Mesenchymal stem cell (in vitro differentiated cells and primary cell): Measurements from ENCODE around the gene CWF19L1.
"Not testable (repeated sequence)": the region's sequence is repeated elsewhere in the genome, so short reads cannot be mapped to it uniquely, and the experiment has no call there.

Source experiments
- DNase-seq: peaks from one replicate; pipeline ENCODE4 v3.0.0-alpha.2; 2013
- H2AFZ ChIP-seq: one replicate; pipeline ENCODE4 v1.6.1; 2013; ENCODE audit warnings: low read depth, mild to moderate bottlenecking, control low read depth, inconsistent platforms, low read length, moderate library complexity
- H2AK5ac ChIP-seq: 2 replicates; pipeline ENCODE4 v1.6.1; 2013; ENCODE audit warnings: low read length, moderate library complexity, mild to moderate bottlenecking, inconsistent platforms; ENCODE audit not compliant: severe bottlenecking
- H2BK120ac ChIP-seq: one replicate; pipeline ENCODE4 v1.6.1; 2013; ENCODE audit warnings: low read depth, mild to moderate bottlenecking, inconsistent platforms, low read length, moderate library complexity
- H2BK12ac ChIP-seq, 2 experiments: one replicate each; pipeline ENCODE4 v1.6.1; 2013; ENCODE audit warnings: inconsistent platforms in 2 of 2, low read length in 2 of 2, mild to moderate bottlenecking in 2 of 2, moderate library complexity in 2 of 2, control low read depth in 1 of 2
- H2BK15ac ChIP-seq: one replicate; pipeline ENCODE4 v1.6.1; 2013; ENCODE audit warnings: mild to moderate bottlenecking, low read depth, inconsistent platforms; ENCODE audit not compliant: poor library complexity, severe bottlenecking
- H2BK5ac ChIP-seq: 2 replicates; pipeline ENCODE4 v1.6.1; 2013; ENCODE audit warnings: low read depth, mild to moderate bottlenecking, low read length, control low read depth, inconsistent platforms; ENCODE audit not compliant: poor library complexity, severe bottlenecking
- H3K14ac ChIP-seq, 2 experiments: one replicate each; pipeline ENCODE4 v1.6.1; 2013; ENCODE audit warnings: inconsistent platforms in 2 of 2, low read length in 2 of 2, control low read depth in 1 of 2, mild to moderate bottlenecking in 1 of 2, moderate library complexity in 1 of 2
- H3K18ac ChIP-seq, 2 experiments: one replicate each; pipeline ENCODE4 v1.6.1; 2013; ENCODE audit warnings: inconsistent platforms in 2 of 2, low read length in 2 of 2, control low read depth in 1 of 2, low read depth in 1 of 2, mild to moderate bottlenecking in 1 of 2
- H3K23ac ChIP-seq, 2 experiments: one replicate each; pipeline ENCODE4 v1.6.1; 2013; ENCODE audit warnings: inconsistent platforms in 2 of 2, low read length in 2 of 2, mild to moderate bottlenecking in 2 of 2, moderate library complexity in 2 of 2, control low read depth in 1 of 2
- H3K27ac ChIP-seq: 2 replicates; pipeline ENCODE4 v1.5.1; 2013; ENCODE audit warnings: mild to moderate bottlenecking, moderate library complexity, low read length, control low read depth, inconsistent platforms; ENCODE audit not compliant: poor library complexity, severe bottlenecking
- H3K27me3 ChIP-seq, 2 experiments: 2 replicates each; pipeline versions ENCODE4 v1.6.1 to v1.7.0; 2013; ENCODE audit warnings: low read length in 2 of 2, mild to moderate bottlenecking in 2 of 2, moderate library complexity in 2 of 2, control low read depth in 1 of 2, inconsistent platforms in 1 of 2; ENCODE audit not compliant: control insufficient read depth in 1 of 2, insufficient read depth in 1 of 2
- H3K36me3 ChIP-seq, 2 experiments: 2 replicates each; pipeline versions ENCODE4 v1.6.1 to v1.7.0; 2013; ENCODE audit warnings: low read length in 2 of 2, control low read depth in 1 of 2, inconsistent platforms in 1 of 2, low read depth in 1 of 2, mild to moderate bottlenecking in 1 of 2; ENCODE audit not compliant: insufficient read depth in 2 of 2, control insufficient read depth in 1 of 2
- H3K4ac ChIP-seq, 2 experiments: one replicate each; pipeline ENCODE4 v1.6.1; 2013; ENCODE audit warnings: inconsistent platforms in 2 of 2, low read length in 2 of 2, mild to moderate bottlenecking in 2 of 2, moderate library complexity in 2 of 2, control low read depth in 1 of 2, low read depth in 1 of 2
- H3K4me1 ChIP-seq: 2 replicates; pipeline ENCODE4 v1.6.1; 2013; ENCODE audit warnings: low read depth, low read length, control low read depth; ENCODE audit not compliant: control insufficient read depth, insufficient read depth
- H3K4me2 ChIP-seq: 2 replicates; pipeline ENCODE4 v1.6.1; 2013; ENCODE audit warnings: low read length, mild to moderate bottlenecking, inconsistent platforms; ENCODE audit not compliant: poor library complexity, severe bottlenecking
- H3K4me3 ChIP-seq, 2 experiments: 2 replicates each; pipeline versions ENCODE4 v1.5.1 to v1.7.0; 2013; ENCODE audit warnings: low read length in 2 of 2, mild to moderate bottlenecking in 2 of 2, control low read depth in 1 of 2, low read depth in 1 of 2; ENCODE audit not compliant: insufficient read depth in 1 of 2
- H3K79me1 ChIP-seq: replicated peaks from 2 replicates; pipeline ENCODE4 v1.6.1; 2013; ENCODE audit warnings: mild to moderate bottlenecking, control low read depth, low read length, inconsistent platforms; ENCODE audit not compliant: poor library complexity, severe bottlenecking
- H3K9ac ChIP-seq: 2 replicates; pipeline ENCODE4 v1.7.0; 2013; ENCODE audit warnings: mild to moderate bottlenecking, low read length, moderate library complexity
- H3K9me3 ChIP-seq: 2 replicates; pipeline ENCODE4 v1.7.0; 2013; ENCODE audit warnings: mild to moderate bottlenecking, low read length; ENCODE audit not compliant: control insufficient read depth
- H4K8ac ChIP-seq: one replicate; pipeline ENCODE4 v1.6.1; 2013; ENCODE audit warnings: inconsistent platforms, mild to moderate bottlenecking, low read length, moderate library complexity
- H4K91ac ChIP-seq: one replicate; pipeline ENCODE4 v1.6.1; 2013; ENCODE audit warnings: mild to moderate bottlenecking, low read length, inconsistent platforms
- WGBS: methylation state at CpG from one replicate; pipeline ENCODE4 v1.1.7; 2013; ENCODE audit warnings: mixed read lengths; 5-methylcytosine and 5-hydroxymethylcytosine counted together

The CWF19L1 gene

DNA sequence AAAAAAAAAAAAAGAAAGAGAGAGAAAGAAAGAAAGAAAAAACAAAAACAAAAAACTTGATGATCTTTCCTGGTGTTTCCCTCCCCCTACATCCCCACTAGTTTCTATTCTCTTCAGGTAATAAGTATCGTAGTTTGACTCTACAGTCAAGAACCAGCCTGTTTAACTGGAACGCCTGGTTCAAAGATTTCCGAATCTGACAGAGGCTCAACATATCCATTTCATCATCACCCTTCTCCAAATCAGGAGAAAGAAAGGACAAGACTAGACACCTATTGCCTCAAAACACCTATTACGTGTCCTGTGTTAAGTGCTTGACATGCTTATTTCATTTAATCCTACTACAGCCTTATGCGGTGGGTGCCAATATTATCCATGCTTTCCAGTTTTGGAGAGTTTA is 39.4 kb upstream of the CWF19L1 start:
- Histone ChIP-seq H2BK120ac (no peak overlapping the region), H2AK5ac (no peak overlapping the region)

DNA sequence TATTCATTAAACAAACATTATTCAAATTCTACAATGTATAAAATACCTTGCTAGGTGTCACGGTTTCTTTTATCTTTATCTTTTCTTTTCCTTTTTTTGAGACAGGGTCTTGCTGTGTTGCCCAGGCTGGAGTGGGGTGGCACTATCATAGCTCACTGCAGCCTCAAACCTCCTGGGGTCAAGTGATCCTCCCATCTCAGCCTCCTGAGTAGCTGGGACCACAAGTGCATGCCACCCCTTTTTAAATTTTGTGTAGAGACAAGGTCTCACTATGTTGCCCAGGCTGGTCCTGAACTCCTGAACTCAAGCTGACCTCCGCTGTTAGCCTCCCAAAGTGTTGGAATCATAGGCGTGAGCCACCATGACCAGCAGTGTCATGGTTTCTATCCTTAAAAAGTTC is 37.0 kb upstream of the CWF19L1 start:
- no peak overlapping the region for H2AK5ac ChIP-seq
- H2BK15ac ChIP-seq, result no peak overlapping the region
- no peak overlapping the region for H3K18ac ChIP-seq
- no peaks in the 10 kb centered on the region for H3K36me3 ChIP-seq
- H3K4me2 ChIP-seq, result no peak overlapping the region
- no peak overlapping the region for H4K91ac ChIP-seq
- H2AFZ ChIP-seq, result no peak overlapping the region
- H3K23ac ChIP-seq, result no peak overlapping the region
- DNase-seq, result no peak
- peaks cover 25 to 27% of the 10 kb centered on the region in 2 experiments for H3K27me3 ChIP-seq
- H3K9ac ChIP-seq, result no peak overlapping the region
- H3K27ac ChIP-seq, result no peak overlapping the region
- no peaks in the 10 kb centered on the region for H3K9me3 ChIP-seq
- H3K4me1 ChIP-seq, result no peaks in the 10 kb centered on the region
- H3K4me3 ChIP-seq, result no peak overlapping the region
- no peaks in the 10 kb centered on the region for H3K79me1 ChIP-seq
- H4K8ac ChIP-seq, result no peak overlapping the region
- no peak overlapping the region for H2BK12ac ChIP-seq
- no peak overlapping the region for H2BK5ac ChIP-seq
- no peak overlapping the region for H3K14ac ChIP-seq
- H2BK120ac ChIP-seq, result no peak overlapping the region
- no peak overlapping the region for H3K4ac ChIP-seq
- 76% methylated on average over 3 of the region's 3 CpGs for WGBS

More for the DNA sequence above, 39.4 kb upstream of the CWF19L1 start:
- H3K9me3 ChIP-seq, result no peaks in the 10 kb centered on the region
- 94% methylated on average over 5 of the region's 5 CpGs for WGBS
- no peaks in the 10 kb centered on the region for H3K36me3 ChIP-seq
- no peak overlapping the region for H2BK5ac ChIP-seq
- H3K14ac ChIP-seq, result no peak overlapping the region
- H4K91ac ChIP-seq, result no peak overlapping the region
- no peak overlapping the region for H2BK15ac ChIP-seq
- no peak overlapping the region for H3K27ac ChIP-seq
- H3K4me2 ChIP-seq, result no peak overlapping the region
- H3K27me3 ChIP-seq, result peaks cover 29 to 35% of the 10 kb centered on the region in 2 experiments
- no peak overlapping the region for H3K4ac ChIP-seq
- H3K4me1 ChIP-seq, result no peaks in the 10 kb centered on the region
- no peak overlapping the region for H2BK12ac ChIP-seq
- no peak overlapping the region for H3K4me3 ChIP-seq
- no peaks in the 10 kb centered on the region for H3K79me1 ChIP-seq
- H4K8ac ChIP-seq, result no peak overlapping the region
- no peak overlapping the region for H3K23ac ChIP-seq
- DNase-seq, result no peak
- no peak overlapping the region for H3K18ac ChIP-seq
- no peak overlapping the region for H3K9ac ChIP-seq
- no peak overlapping the region for H2AFZ ChIP-seq

DNA sequence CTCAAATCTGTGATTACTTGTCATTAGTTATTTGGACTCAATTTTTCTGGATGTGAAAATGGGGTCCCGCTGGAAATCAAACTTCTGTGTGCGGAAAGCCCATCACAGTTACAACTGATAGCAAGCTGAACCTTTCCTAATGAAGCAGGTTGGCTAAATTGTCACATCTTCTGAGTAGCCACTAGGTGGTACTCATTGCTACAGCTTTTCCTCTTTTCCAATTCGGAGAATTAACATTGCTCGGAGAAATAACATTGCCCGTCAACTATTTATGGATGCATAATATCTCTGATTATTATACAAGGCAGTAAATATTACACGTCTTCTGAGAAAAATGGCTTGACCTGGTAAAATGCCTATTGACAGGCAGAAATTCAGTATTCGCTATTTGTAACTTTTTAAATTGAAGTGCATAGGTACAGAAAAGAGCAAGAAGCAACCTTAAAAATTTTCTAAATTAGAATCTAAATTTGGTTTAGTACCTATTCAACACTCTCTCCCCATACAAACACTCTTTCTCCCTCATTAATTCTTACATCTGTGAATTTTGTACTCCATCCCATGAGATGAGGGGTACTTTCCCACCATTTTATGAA is 36.4 kb upstream of the CWF19L1 start:
- Histone ChIP-seq H3K4me1 (no peaks in the 10 kb centered on the region), H3K79me1 (no peaks in the 10 kb centered on the region), H3K4me2 (no peak overlapping the region), H3K23ac (no peak overlapping the region), H2AFZ (no peak overlapping the region), H2AK5ac (no peak overlapping the region), H3K4me3 (no peak overlapping the region), H3K18ac (no peak overlapping the region), H2BK5ac (no peak overlapping the region), H3K9ac (no peak overlapping the region), H3K4ac (no peak overlapping the region), H3K9me3 (no peaks in the 10 kb centered on the region), H3K36me3 (no peaks in the 10 kb centered on the region), H4K91ac (no peak overlapping the region), H2BK15ac (no peak overlapping the region), H3K27ac (no peak overlapping the region), H2BK120ac (no peak overlapping the region), H3K27me3 (peaks cover 25 to 28% of the 10 kb centered on the region in 2 experiments), H2BK12ac (no peak overlapping the region), H3K14ac (no peak overlapping the region), H4K8ac (no peak overlapping the region)
- 24% methylated on average over 2 of the region's 7 CpGs for WGBS
- peak; percentile 27 for DNase-seq

DNA sequence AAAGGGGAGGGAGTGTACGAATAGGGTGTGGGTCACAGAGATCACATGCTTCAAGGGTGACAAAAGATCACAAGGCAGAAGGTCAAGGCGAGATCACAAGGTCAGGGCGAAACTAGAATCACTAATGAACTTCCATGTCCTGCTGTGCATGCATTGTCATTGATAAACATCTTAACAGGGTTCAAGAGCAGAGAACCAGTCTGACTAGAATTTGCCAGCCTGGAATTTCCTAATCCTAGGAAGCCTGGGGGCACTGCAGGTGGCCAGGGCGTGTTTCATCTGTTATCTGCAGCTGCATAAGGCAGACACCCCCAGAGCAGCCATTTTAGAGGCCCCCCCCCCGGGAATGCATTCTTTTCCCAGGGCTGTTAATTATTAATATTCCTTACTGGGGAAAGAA is 33.7 kb upstream of the CWF19L1 start:
- H4K8ac ChIP-seq, H2BK12ac ChIP-seq, H3K4ac ChIP-seq, H3K9ac ChIP-seq, H3K23ac ChIP-seq, H3K18ac ChIP-seq, H3K9me3 ChIP-seq, H2BK5ac ChIP-seq, H2BK15ac ChIP-seq, H3K14ac ChIP-seq, H2AFZ ChIP-seq, H3K4me1 ChIP-seq, DNase-seq, H3K27ac ChIP-seq, H3K4me3 ChIP-seq, H3K79me1 ChIP-seq, H4K91ac ChIP-seq, H2BK120ac ChIP-seq, H3K36me3 ChIP-seq, H3K4me2 ChIP-seq, H2AK5ac ChIP-seq: not testable (repeated sequence)
- H3K27me3 ChIP-seq, result peaks cover 28 to 52% of the 10 kb centered on the region in 2 experiments
- WGBS, result 69% methylated on average over 4 of the region's 5 CpGs
